Breast epithelium (tissue), 3 donors: ENCODE data around the gene PDZD4.

Experiments
- CTCF ChIP-seq, 3 donors: fragments of 450-650 bp; IDR thresholded peaks; one replicate each; pipeline ENCODE4 v1.5.1; 2016 to 2017; ENCODE audit warnings: antibody characterized with exemption in 3 of 3, mild to moderate bottlenecking in 3 of 3, moderate library complexity in 3 of 3
- POLR2A ChIP-seq: fragments of 450-650 bp; IDR thresholded peaks from one replicate; pipeline ENCODE4 v1.6.1; 2016; ENCODE audit warnings: antibody characterized with exemption, mild to moderate bottlenecking, moderate library complexity
- POLR2AphosphoS5 ChIP-seq, 3 donors: sonication (generic); formaldehyde crosslinking; IDR thresholded peaks; one replicate each; pipeline ENCODE4 v1.6.1; 2017; ENCODE audit warnings: antibody characterized with exemption in 3 of 3

DNA sequence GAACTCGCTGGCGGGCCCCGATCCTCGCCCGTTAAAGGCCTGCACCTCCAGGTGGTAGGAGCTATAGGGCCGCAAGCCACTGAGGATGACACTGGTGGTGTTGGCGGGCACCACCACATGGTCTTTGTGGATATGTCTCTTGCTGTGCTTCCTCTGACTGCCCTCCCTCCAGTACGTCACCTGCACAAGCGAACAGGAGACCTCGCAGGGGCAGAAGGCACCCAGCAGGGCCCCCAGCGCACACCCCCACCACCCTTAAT is 34.9 kb upstream of the PDZD4 start:
- TF ChIP-seq CTCF (IDR thresholded peaks at IDR 0.05) = no peak
- no peak for TF ChIP-seq POLR2AphosphoS5 (IDR thresholded peaks at IDR 0.05)
- TF ChIP-seq POLR2A = no peak
